ENCODE data around the gene FBXL20.
"Not testable (repeated sequence)": the region's sequence is repeated elsewhere in the genome, so short reads cannot be mapped to it uniquely, and the experiment has no call there.

FBXL20 gene

GRCh38 chr17:39402244-39402889, 941 bp upstream of the FBXL20 start:
- Mint-ChIP-seq H3K4me1 (peaks cover 17% of the 10 kb centered on the region), H3K27ac (peak overlapping the region; percentile 93), H3K27me3 (no peaks in the 10 kb centered on the region), H3K4me3 (peak overlapping the region; percentile 97), H3K9me3 (no peaks in the 10 kb centered on the region), H3K36me3 (peaks cover 7% of the 10 kb centered on the region)
- peak; percentile 85 for ATAC-seq

GRCh38 chr17:39400547-39401411, 647 bp downstream of the FBXL20 start:
- peaks cover 19% of the 10 kb centered on the region for H3K4me1 Mint-ChIP-seq
- H3K4me3 Mint-ChIP-seq, result peak overlapping the region; percentile 97
- no peaks in the 10 kb centered on the region for H3K9me3 Mint-ChIP-seq

GRCh38 chr17:39399791-39400190, 1.6 kb downstream of the FBXL20 start:
- Mint-ChIP-seq H3K4me3 (peak overlapping the region; percentile 97), H3K4me1 (peaks cover 23% of the 10 kb centered on the region), H3K9me3 (no peaks in the 10 kb centered on the region), H3K36me3 (peaks cover 5% of the 10 kb centered on the region), H3K27me3 (no peaks in the 10 kb centered on the region), H3K27ac (no peak overlapping the region)
- no peak for ATAC-seq

More at GRCh38 chr17:39400547-39401411, 647 bp downstream of the FBXL20 start:
- peak; percentile 1 for ATAC-seq
- no peaks in the 10 kb centered on the region for H3K27me3 Mint-ChIP-seq
- H3K27ac Mint-ChIP-seq, result peak overlapping the region; percentile 93
- peaks cover 1% of the 10 kb centered on the region for H3K36me3 Mint-ChIP-seq

DNA sequence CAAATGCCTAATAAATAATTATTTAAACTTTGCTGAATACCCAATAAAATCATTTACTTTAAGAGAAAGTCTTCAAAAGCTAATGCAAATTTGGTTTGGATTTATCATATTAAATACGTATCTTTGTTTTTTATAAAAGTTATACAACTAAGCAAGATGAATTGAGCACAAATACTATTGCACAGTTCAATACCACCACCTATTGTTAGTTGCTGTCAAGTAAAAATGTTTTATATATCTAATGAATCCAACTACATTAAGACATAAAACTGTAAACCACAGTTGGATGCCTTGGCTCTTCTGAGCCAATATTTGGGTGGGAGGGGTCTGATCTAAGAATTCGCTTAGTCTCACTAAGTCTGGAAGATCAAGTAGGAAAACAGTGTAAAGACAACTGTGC, 7.7 kb downstream of the FBXL20 start:
- Mint-ChIP-seq H3K36me3 (peaks cover 5% of the 10 kb centered on the region), H3K4me1 (peaks cover 6% of the 10 kb centered on the region), H3K9me3 (no peaks in the 10 kb centered on the region), H3K27me3 (no peaks in the 10 kb centered on the region), H3K27ac (no peak overlapping the region), H3K4me3 (no peak overlapping the region)
- ATAC-seq, result no peak

DNA sequence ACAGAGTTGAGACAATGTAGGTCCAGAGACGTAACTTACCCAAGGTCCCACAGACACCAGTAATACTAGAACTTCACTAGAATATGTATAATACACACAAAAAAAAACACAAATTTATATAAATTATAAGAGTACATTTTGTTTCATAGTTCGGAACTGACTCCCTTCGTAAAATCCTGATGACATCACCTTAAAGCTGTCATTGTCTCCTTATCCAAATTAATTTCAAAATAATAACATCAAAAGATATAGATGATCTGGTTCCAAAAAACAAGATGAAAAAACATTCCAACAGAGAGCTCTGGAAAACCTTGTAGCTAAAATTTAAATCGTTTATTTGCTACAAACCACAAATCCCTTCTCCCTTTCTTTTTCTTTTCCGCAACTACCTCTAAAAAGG, 10.0 kb downstream of the FBXL20 start:
- Mint-ChIP-seq H3K4me3 (no peak overlapping the region), H3K36me3 (peaks cover 5% of the 10 kb centered on the region), H3K4me1 (peaks cover 6% of the 10 kb centered on the region), H3K9me3 (no peaks in the 10 kb centered on the region), H3K27me3 (no peaks in the 10 kb centered on the region), H3K27ac (no peak overlapping the region)
- no peak for ATAC-seq

GRCh38 chr17:39385040-39385439, 16.4 kb downstream of the FBXL20 start:
- H3K4me1 Mint-ChIP-seq, result peaks cover 8% of the 10 kb centered on the region
- no peaks in the 10 kb centered on the region for H3K9me3 Mint-ChIP-seq
- H3K27ac Mint-ChIP-seq, result no peak overlapping the region
- ATAC-seq, result no peak
- H3K27me3 Mint-ChIP-seq, result no peaks in the 10 kb centered on the region
- H3K36me3 Mint-ChIP-seq, result peaks cover 5% of the 10 kb centered on the region
- H3K4me3 Mint-ChIP-seq, result no peak overlapping the region

- ATAC-seq, result no peak
- Mint-ChIP-seq H3K9me3 (no peaks in the 10 kb centered on the region), H3K36me3 (peaks cover 7% of the 10 kb centered on the region), H3K4me3 (no peak overlapping the region), H3K4me1 (peaks cover 35% of the 10 kb centered on the region), H3K27me3 (no peaks in the 10 kb centered on the region), H3K27ac (no peak overlapping the region)
Measured at GRCh38 chr17:39380144-39380543, 21.3 kb downstream of the FBXL20 start.

DNA sequence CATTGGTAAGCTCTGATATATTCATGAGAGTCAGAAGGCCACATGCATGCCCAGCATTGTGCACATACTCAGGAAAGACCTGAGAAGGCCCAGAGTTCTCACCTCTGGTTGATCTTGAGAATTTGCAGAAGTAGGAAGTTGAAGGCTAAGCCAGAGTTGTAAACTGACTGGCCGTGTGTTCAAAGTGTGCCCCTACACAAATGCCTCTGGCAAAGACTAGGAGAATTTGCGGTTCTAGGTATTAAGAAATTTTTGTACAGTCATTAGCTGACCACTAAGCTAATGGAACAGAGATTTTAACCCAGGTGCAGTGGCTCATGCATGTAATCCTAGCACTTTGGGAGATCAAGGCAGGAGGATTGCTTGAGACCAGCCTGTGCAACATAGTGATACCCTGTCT, 25.0 kb downstream of the FBXL20 start:
- peak; percentile 72 for ATAC-seq
- no peaks in the 10 kb centered on the region for H3K27me3 Mint-ChIP-seq
- H3K36me3 Mint-ChIP-seq, result peaks cover 7% of the 10 kb centered on the region
- no peak overlapping the region for H3K4me3 Mint-ChIP-seq
- H3K9me3 Mint-ChIP-seq, result no peaks in the 10 kb centered on the region
- peak overlapping the region; percentile 26 for H3K27ac Mint-ChIP-seq
- H3K4me1 Mint-ChIP-seq, result peaks cover 52% of the 10 kb centered on the region

GRCh38 chr17:39367805-39368204, 33.6 kb downstream of the FBXL20 start:
- not testable (repeated sequence) for H3K4me1 Mint-ChIP-seq, H3K9me3 Mint-ChIP-seq, H3K4me3 Mint-ChIP-seq, ATAC-seq, H3K36me3 Mint-ChIP-seq, H3K27me3 Mint-ChIP-seq, H3K27ac Mint-ChIP-seq

DNA sequence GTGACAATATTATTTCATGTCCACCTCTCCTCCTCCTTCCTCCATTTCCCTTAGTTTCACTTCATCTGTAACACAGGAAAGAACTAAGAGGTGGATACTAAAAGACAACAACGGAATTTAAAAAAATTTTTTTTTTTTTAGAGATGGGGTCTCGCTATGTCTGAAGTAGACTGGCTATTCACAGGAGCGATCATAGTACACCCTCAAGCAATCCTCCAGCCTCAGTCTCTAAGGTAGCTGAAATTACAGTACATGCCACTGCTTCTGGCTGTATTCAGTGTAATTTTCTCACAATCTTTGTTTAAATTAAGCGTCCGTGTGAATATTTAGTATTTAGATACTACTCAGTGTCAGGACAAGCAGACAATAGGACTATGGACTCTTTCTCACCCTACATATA, 35.6 kb downstream of the FBXL20 start:
- no peaks in the 10 kb centered on the region for H3K9me3 Mint-ChIP-seq
- peaks cover 5% of the 10 kb centered on the region for H3K4me1 Mint-ChIP-seq
- no peak for ATAC-seq
- H3K4me3 Mint-ChIP-seq, result no peak overlapping the region
- H3K36me3 Mint-ChIP-seq, result no peaks in the 10 kb centered on the region
- no peaks in the 10 kb centered on the region for H3K27me3 Mint-ChIP-seq
- no peak overlapping the region for H3K27ac Mint-ChIP-seq

- H3K9me3 Mint-ChIP-seq, result no peaks in the 10 kb centered on the region
- H3K27me3 Mint-ChIP-seq, result no peaks in the 10 kb centered on the region
- H3K4me3 Mint-ChIP-seq, result no peak overlapping the region
- no peak overlapping the region for H3K27ac Mint-ChIP-seq
- H3K36me3 Mint-ChIP-seq, result no peaks in the 10 kb centered on the region
- peaks cover 8% of the 10 kb centered on the region for H3K4me1 Mint-ChIP-seq
- ATAC-seq, result no peak
Measured at GRCh38 chr17:39365242-39365641, 36.2 kb downstream of the FBXL20 start.

GRCh38 chr17:39364236-39365025, 37.0 kb downstream of the FBXL20 start:
- Mint-ChIP-seq H3K9me3 (no peaks in the 10 kb centered on the region), H3K27me3 (no peaks in the 10 kb centered on the region), H3K27ac (no peak overlapping the region), H3K36me3 (no peaks in the 10 kb centered on the region), H3K4me1 (peaks cover 8% of the 10 kb centered on the region), H3K4me3 (no peak overlapping the region)
- no peak for ATAC-seq

GRCh38 chr17:39361064-39361463, 40.4 kb downstream of the FBXL20 start:
- H3K27me3 Mint-ChIP-seq, result no peaks in the 10 kb centered on the region
- no peak overlapping the region for H3K4me3 Mint-ChIP-seq
- H3K4me1 Mint-ChIP-seq, result peaks cover 15% of the 10 kb centered on the region
- H3K27ac Mint-ChIP-seq, result no peak overlapping the region
- H3K36me3 Mint-ChIP-seq, result peaks cover 6% of the 10 kb centered on the region
- no peak for ATAC-seq
- no peaks in the 10 kb centered on the region for H3K9me3 Mint-ChIP-seq

DNA sequence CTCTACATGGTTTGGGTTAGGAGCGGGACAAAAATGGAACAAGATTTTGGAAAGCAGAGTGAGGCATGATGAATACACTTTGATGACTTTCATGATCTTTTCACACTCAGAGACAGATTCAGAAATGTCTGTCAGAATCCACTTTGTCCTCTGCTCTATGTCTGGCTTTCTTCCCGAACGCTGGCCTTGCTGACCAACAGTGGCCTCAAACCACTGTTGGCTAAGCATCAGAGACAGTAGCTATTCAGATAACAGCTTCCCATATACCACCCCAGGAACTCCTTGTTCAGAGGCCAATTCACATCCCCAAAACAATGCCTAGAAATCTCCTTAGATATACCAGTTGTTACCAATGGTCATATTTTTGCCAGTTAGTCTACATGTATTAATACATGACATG, 40.9 kb downstream of the FBXL20 start:
- ATAC-seq, result no peak
- no peaks in the 10 kb centered on the region for H3K27me3 Mint-ChIP-seq
- H3K4me3 Mint-ChIP-seq, result no peak overlapping the region
- no peak overlapping the region for H3K27ac Mint-ChIP-seq
- peaks cover 6% of the 10 kb centered on the region for H3K36me3 Mint-ChIP-seq
- H3K4me1 Mint-ChIP-seq, result peaks cover 15% of the 10 kb centered on the region
- H3K9me3 Mint-ChIP-seq, result no peaks in the 10 kb centered on the region

GRCh38 chr17:39359994-39360393, 41.4 kb downstream of the FBXL20 start:
- H3K4me1 Mint-ChIP-seq, result peaks cover 15% of the 10 kb centered on the region
- H3K27ac Mint-ChIP-seq, result no peak overlapping the region
- no peak overlapping the region for H3K4me3 Mint-ChIP-seq
- H3K36me3 Mint-ChIP-seq, result peaks cover 6% of the 10 kb centered on the region
- no peaks in the 10 kb centered on the region for H3K27me3 Mint-ChIP-seq
- ATAC-seq, result no peak
- no peaks in the 10 kb centered on the region for H3K9me3 Mint-ChIP-seq

All from stimulated activated memory B cell treated with anti-CD40 and anti-IgM and Interleukin-4, amounts not matched to agents 10 μg/mL and 1 μg/mL and 100 μg/mL, for 72 hours (primary cell).